Camera-type eye (tissue), 1 donor: Measurements from ENCODE around the gene RFPL4A. TPM values are rescaled to one million over a fixed set of nuclear protein-coding genes. Genes with fewer than 3 reads are reported as not detected.

Experiments used
- total RNA-seq: library from RNA; depleted of rRNA; stranded (reverse); fragments of >200 nt; gene quantifications from one replicate; pipeline ENCODE4 v1.2.3, GENCODE V29; 2014

Gene RFPL4A
- not detected for total RNA-seq

GRCh38 chr19:55758797-55759196, at the start of gene RFPL4A:
Gene RFPL4A, plus strand, starts transcription at chr19:55759097. Its CDS starts 2,704 bp downstream, at chr19:55761801.

GRCh38 chr19:55738302-55738701, 20.6 kb upstream of the RFPL4A start, which contains the start of gene NLRP9:
Gene NLRP9, minus strand, starts transcription at chr19:55738402. Its CDS starts 28 bp downstream, at chr19:55738374.

GRCh38 chr19:55768818-55769217, 9.9 kb downstream of the RFPL4A start, which contains the start of gene RFPL4AL1:
Gene RFPL4AL1, plus strand, starts transcription at chr19:55769118. Its CDS starts 2,687 bp downstream, at chr19:55771805.

Other genes starting within 250 kb of the RFPL4A start
- 0.99 TPM for gene SBK2, start 222.0 kb upstream of the RFPL4A start, total RNA-seq
- not detected for gene SBK3, start 213.6 kb upstream of the RFPL4A start, total RNA-seq
- 3.6 TPM for gene ZNF579, start 178.2 kb upstream of the RFPL4A start, total RNA-seq
- gene FIZ1, start 159.6 kb upstream of the RFPL4A start, total RNA-seq, result 8.7 TPM
- gene ZNF524, start 158.8 kb upstream of the RFPL4A start, total RNA-seq, result 10.4 TPM
- gene ZNF865, start 153.4 kb upstream of the RFPL4A start, total RNA-seq, result 5.4 TPM
- gene ZNF784, start 134.5 kb upstream of the RFPL4A start, total RNA-seq, result 9.3 TPM
- 10.8 TPM for gene ZNF580, start 118.1 kb upstream of the RFPL4A start, total RNA-seq
- gene ZNF581, start 115.4 kb upstream of the RFPL4A start, total RNA-seq, result 9.7 TPM
- 10.9 TPM for gene CCDC106, start 110.9 kb upstream of the RFPL4A start, total RNA-seq
- 105 TPM for gene U2AF2, start 104.1 kb upstream of the RFPL4A start, total RNA-seq
- gene EPN1, start 83.9 kb upstream of the RFPL4A start, total RNA-seq, result 72.5 TPM
- not detected for gene NLRP9, start 20.7 kb upstream of the RFPL4A start, total RNA-seq
- not detected for gene RFPL4AL1, start 10.0 kb downstream of the RFPL4A start, total RNA-seq
- gene NLRP11, start 72.9 kb downstream of the RFPL4A start, total RNA-seq, result not detected
- gene NLRP4, start 77.4 kb downstream of the RFPL4A start, total RNA-seq, result not detected
- gene NLRP13, start 173.2 kb downstream of the RFPL4A start, total RNA-seq, result not detected
- not detected for gene NLRP8, start 188.7 kb downstream of the RFPL4A start, total RNA-seq
- not detected for gene NLRP5, start 227.7 kb downstream of the RFPL4A start, total RNA-seq